ENCODE data around the gene GSE1.

GRCh38 chr16:85588562-85589503 lies 24.3 kb upstream of the GSE1 start:
- TF ChIP-seq CTCF (optimal IDR thresholded peaks at IDR 0.05 in 1 of 3, IDR thresholded peaks at IDR 0.05 in 1 of 3, conservative IDR thresholded peaks at IDR 0.05 in 1 of 3; ENCODE audit: extremely low read depth in 1 of 3, insufficient read depth in 2 of 3, low read length in 3 of 3), result no peak
- no peak for TF ChIP-seq EZH2 (IDR thresholded peaks at IDR 0.05; ENCODE audit: low read length)

All from keratinocyte (primary cell).